Lower leg skin (tissue), 4 donors: ENCODE data around the gene CACNB2. TPM values are rescaled to one million over a fixed set of nuclear protein-coding genes. Genes with fewer than 3 reads are reported as not detected.
"Not testable (repeated sequence)": the region's sequence is repeated elsewhere in the genome, so short reads cannot be mapped to it uniquely, and the experiment has no call there.

Experiments
- DNase-seq, 2 donors: peaks; one replicate each; pipeline ENCODE4 v3.0.0-alpha.2; 2019; ENCODE audit warnings: low spot score in 2 of 2
- H3K4me3 ChIP-seq: fragments of 200-600 bp; sonication (generic); 2 replicates; pipeline ENCODE4 v1.5.1; 2017; ENCODE audit warnings: mild to moderate bottlenecking, low read depth; ENCODE audit not compliant: poor library complexity, severe bottlenecking
- POLR2A ChIP-seq, 2 donors: fragments of 450-650 bp; IDR thresholded peaks; one replicate each; pipeline ENCODE4 v1.6.1; 2016 to 2017; ENCODE audit warnings: antibody characterized with exemption in 2 of 2, mild to moderate bottlenecking in 1 of 2, moderate library complexity in 1 of 2
- WGBS, 2 donors: methylation state at CpG; one replicate each; pipeline ENCODE4 v1.1.5; 2018; 5-methylcytosine and 5-hydroxymethylcytosine counted together
- intact Hi-C: fragments of 100-400 bp; cut with DNase I; formaldehyde crosslinking; loops from one replicate; pipeline ENCODE4 v1.15.0; 2023; ENCODE audit warnings: low total_unique reads
- total RNA-seq, 4 donors: library from RNA; depleted of rRNA; stranded (reverse); fragments of >200 nt; gene quantifications; one replicate each; pipeline ENCODE4 v1.1.0, GENCODE V29; 2016
- TF ChIP-seq, protein P1 (sequence below), 3 donors: fragments of 450-650 bp; IDR thresholded peaks; one replicate each; pipeline ENCODE4 v1.5.1; 2016; ENCODE audit warnings: antibody characterized with exemption in 3 of 3, mild to moderate bottlenecking in 3 of 3, moderate library complexity in 2 of 3

Gene CACNB2
- total RNA-seq, 4 donors from 2014 or later = 3.6 to 7.6 (median 6.1) TPM

DNA sequence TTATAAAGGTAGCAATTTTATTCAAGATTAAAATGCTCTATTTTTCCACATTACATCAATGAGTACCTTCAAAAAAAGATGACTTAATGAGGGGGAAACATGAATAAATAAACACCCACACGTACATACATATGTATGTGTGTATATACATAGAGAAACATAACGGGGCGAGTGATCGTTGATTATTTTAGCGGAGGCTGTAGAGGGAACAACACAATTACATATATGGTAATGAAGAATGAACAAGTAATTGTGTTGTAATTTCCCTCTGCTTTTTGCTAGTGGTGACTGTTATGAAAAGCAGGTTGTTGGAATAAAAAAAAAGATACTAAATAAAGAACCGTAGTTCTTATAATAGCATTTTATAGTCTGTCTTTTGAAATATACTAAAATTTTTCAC is 63.2 kb downstream of the CACNB2 start:
- TF ChIP-seq, protein P1, sequence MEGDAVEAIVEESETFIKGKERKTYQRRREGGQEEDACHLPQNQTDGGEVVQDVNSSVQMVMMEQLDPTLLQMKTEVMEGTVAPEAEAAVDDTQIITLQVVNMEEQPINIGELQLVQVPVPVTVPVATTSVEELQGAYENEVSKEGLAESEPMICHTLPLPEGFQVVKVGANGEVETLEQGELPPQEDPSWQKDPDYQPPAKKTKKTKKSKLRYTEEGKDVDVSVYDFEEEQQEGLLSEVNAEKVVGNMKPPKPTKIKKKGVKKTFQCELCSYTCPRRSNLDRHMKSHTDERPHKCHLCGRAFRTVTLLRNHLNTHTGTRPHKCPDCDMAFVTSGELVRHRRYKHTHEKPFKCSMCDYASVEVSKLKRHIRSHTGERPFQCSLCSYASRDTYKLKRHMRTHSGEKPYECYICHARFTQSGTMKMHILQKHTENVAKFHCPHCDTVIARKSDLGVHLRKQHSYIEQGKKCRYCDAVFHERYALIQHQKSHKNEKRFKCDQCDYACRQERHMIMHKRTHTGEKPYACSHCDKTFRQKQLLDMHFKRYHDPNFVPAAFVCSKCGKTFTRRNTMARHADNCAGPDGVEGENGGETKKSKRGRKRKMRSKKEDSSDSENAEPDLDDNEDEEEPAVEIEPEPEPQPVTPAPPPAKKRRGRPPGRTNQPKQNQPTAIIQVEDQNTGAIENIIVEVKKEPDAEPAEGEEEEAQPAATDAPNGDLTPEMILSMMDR (IDR thresholded peaks at IDR 0.05) = no peak
- TF ChIP-seq POLR2A (IDR thresholded peaks at IDR 0.05) = no peak
- H3K4me3 ChIP-seq = no peak overlapping the region
- no peak for DNase-seq
- intact Hi-C loops = no loop called here
- 70 to 71% methylated on average over 6 of the region's 6 CpGs for WGBS, 2 donors

DNA sequence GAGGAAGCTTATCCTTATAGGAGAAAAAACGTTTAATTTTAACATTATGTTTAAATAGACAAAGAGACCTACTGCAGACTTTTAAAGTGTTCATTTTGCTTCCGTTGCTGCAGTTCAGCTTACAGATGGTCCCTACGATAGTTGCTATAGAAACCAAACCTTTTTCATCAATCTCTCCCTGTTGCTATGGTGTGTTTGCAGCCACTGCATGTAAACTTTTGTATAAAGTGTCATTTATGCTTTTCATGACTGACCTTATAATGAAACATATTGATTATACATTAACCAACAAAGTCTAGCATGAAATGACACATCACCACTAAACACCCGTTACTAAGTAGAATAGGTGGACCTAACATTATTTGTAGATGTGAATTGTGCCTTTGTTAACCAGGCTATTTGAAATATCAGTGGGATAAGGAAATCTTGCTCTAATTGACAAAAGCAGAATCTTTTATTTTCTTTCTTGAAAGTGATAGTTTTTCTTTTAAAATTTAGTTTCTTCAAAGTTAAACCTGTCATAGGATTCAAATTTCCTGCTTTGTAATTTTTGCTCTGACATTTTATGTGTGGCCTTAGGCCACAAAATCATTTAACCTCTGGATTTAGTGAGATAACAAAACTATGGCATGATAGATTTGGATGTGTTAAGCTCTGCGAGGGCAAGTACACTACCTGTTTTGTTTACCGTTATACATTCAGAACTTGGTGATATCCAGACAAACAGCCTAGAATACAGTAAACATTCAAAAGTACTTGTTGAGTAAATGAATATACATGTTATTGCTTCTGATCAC is 64.0 kb downstream of the CACNB2 start:
- WGBS, 2 donors = 42 to 45% methylated on average over 6 of the region's 6 CpGs
- TF ChIP-seq POLR2A (IDR thresholded peaks at IDR 0.05) = no peak
- TF ChIP-seq, protein P1 (IDR thresholded peaks at IDR 0.05) = no peak
- no peak overlapping the region for H3K4me3 ChIP-seq
- no peak for DNase-seq
- intact Hi-C loops = no loop called here

DNA sequence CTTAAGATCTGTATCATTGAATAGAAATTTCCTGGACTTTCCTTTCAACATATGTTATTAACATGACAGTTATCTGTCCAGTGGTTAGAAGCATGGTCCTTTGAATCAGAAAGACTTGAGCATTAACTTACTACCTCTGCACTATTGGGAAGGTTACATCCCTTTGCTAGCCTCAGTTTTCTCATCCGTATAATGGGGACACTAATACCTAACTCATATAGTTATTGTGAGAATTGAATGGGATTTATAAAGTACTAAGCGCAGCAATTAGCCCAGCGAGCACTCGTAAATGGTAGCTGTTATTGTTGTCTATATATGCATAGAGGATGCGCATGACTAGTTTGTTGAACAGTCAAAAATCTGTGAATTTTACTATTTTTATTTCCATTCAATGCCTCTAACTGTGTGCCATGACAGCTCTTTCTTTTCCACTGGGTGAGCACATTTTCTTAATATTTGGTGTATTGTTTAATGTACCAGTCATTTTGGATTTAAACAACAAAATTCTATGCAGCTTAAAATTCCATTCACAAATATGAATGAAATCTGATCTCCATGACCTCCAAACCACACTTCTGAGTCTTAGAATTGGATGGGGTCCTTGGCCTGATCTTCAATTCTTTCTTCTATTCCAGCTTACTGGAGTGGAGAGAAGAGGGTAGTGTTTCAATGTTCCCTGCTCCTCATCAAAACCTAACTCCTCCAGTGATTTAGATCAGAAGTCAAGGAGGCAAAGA is 65.0 kb downstream of the CACNB2 start:
- intact Hi-C loops = no loop called here
- TF ChIP-seq POLR2A (IDR thresholded peaks at IDR 0.05) = no peak
- TF ChIP-seq, protein P1 (IDR thresholded peaks at IDR 0.05) = no peak
- no peak overlapping the region for H3K4me3 ChIP-seq
- WGBS, 2 donors = 94 to 98% methylated on average over 5 of the region's 5 CpGs
- DNase-seq = no peak

DNA sequence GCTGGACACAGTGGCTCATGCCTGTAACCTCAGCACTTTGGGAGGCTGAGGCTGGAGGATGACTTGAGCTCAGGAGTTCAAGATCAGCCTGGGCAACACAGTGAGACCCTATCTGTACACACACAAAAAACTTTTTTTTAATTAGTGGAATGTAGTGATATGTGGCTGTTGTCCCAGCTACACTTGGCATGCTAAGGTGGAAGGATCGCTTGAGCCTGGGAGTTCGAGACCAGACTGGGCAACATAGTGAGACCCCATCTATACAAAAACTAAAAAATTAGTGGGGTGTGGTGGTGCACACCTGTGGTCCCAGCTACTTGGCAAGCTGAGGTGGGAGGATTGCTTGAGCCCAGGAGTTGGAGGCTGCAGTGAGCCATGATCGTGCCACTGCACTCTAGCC is 68.0 kb downstream of the CACNB2 start:
- intact Hi-C loops, H3K4me3 ChIP-seq, DNase-seq: not testable (repeated sequence)
- WGBS, 2 donors = 97 to 100% methylated on average over 3 of the region's 3 CpGs

DNA sequence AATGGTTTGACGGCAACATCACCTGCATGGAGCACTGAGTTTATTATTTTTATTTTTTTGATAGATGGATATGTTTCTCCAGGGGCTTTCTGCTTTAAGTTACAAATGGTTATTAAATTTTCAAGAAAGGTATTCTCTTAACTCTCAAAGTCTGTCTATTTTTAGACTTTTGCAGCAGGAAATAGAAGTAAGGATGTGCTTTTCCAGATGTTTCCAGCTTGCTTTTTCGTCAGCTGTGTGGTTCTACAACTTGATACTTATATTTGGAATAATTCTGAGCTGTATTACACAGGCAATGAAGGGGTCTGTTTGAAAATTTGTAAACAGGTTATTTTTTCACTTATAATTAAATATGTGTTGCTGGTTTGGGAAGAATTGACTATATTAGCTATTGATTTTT is 69.0 kb downstream of the CACNB2 start:
- DNase-seq = no peak
- WGBS, 2 donors = 43 to 58% methylated on average over 2 of the region's 2 CpGs
- intact Hi-C loops = no loop called here
- no peak for TF ChIP-seq POLR2A (IDR thresholded peaks at IDR 0.05)
- TF ChIP-seq, protein P1 (IDR thresholded peaks at IDR 0.05) = no peak
- no peak overlapping the region for H3K4me3 ChIP-seq

DNA sequence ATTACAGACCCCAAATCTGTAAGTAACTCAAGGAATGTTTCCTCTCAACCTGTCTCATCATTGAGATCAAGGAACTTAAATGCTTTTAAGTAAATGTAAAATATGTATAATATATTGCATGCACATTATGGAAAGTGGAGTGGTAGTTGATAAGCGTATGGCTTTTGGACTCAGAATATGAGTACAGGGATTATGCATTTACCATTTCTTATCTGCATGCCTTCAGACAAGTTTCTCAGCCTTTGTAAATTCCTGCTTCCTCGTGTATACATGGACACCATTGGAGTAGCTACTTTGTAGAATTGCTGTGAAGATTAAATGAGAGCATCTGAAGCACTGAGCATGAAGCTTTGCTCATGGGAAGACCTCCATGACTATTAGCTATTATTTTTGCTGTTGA is 70.5 kb downstream of the CACNB2 start:
- no peak overlapping the region for H3K4me3 ChIP-seq
- intact Hi-C loops = loop anchor here (10.0 kb wide), 1 partner anchor 296 kb away; no protein-coding TSS in a partner anchor
- no peak for DNase-seq
- WGBS, 2 donors = 76 to 88% methylated on average over 2 of the region's 2 CpGs
- TF ChIP-seq, protein P1 (IDR thresholded peaks at IDR 0.05) = no peak
- TF ChIP-seq POLR2A (IDR thresholded peaks at IDR 0.05) = no peak
